GM13977 (cell line): ENCODE data around the gene FLT1.

ENCODE experiments used
- DNase-seq: peaks from one replicate; pipeline ENCODE4 v3.0.0; 2012; ENCODE audit warnings: low spot score
- in situ Hi-C: fragments of 300-500 bp; cut with MboI; formaldehyde crosslinking; loops from one replicate; pipeline ENCODE4 v1.12.0; 2022; ENCODE audit warnings: low sequenced_read_pairs, low pct_unique_long_range_greater_than_20kb, mixed read lengths, inconsistent platforms; ENCODE audit not compliant: unreplicated experiment
- TF ChIP-seq, protein P1 (sequence below): IDR thresholded peaks from 2 replicates; pipeline ENCODE4 v1.5.1; 2012; ENCODE audit warnings: mild to moderate bottlenecking, control low read depth; ENCODE audit not compliant: insufficient read depth; ENCODE audit errors: extremely low read depth, missing control alignments

The FLT1 gene

DNA sequence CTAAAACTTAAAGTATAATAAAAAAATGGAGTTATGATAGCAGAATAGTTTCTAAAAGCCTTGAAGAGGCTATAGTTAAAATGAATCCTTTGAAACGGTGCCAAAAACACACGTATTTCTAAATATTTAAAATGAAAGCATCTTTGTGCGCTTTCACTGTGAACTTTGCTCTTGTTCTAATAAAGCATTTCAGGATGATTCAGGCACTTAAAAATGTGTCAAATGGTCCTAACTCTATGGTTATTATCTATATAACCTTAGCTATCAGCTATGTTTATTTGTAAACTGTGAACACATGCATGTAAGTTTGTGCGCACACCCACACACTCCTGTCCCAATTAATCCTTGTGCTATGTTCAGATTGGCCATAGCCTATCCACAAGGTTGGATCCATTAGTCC lies 124.5 kb downstream of the FLT1 start:
- TF ChIP-seq, protein P1, sequence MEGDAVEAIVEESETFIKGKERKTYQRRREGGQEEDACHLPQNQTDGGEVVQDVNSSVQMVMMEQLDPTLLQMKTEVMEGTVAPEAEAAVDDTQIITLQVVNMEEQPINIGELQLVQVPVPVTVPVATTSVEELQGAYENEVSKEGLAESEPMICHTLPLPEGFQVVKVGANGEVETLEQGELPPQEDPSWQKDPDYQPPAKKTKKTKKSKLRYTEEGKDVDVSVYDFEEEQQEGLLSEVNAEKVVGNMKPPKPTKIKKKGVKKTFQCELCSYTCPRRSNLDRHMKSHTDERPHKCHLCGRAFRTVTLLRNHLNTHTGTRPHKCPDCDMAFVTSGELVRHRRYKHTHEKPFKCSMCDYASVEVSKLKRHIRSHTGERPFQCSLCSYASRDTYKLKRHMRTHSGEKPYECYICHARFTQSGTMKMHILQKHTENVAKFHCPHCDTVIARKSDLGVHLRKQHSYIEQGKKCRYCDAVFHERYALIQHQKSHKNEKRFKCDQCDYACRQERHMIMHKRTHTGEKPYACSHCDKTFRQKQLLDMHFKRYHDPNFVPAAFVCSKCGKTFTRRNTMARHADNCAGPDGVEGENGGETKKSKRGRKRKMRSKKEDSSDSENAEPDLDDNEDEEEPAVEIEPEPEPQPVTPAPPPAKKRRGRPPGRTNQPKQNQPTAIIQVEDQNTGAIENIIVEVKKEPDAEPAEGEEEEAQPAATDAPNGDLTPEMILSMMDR, result no peak
- DNase-seq, result no peak
- in situ Hi-C loops, result no loop called here

DNA sequence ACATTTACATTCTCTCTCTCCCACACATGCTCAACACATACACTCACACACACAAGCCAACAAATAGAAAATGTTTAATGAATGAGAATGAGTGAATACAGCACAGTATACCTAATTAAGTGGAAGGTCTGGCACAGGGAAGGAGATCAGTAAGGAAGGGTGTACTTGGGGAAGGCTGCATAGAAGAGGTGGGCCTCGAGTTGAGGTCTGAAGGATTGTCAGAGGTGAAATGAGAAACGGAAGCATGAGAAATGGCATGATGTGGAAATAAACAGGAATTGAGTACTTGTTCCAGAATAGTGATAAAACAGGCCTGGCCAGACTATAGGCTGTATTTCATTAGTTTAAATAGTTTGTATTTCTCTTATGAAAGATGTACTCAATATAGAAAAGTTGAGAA lies 136.2 kb downstream of the FLT1 start:
- no peak for DNase-seq
- TF ChIP-seq, protein P1, result no peak
- in situ Hi-C loops, result no loop called here

- TF ChIP-seq, protein P1, result no peak
- in situ Hi-C loops, result no loop called here
- no peak for DNase-seq
Observed at GRCh38 chr13:28357911-28358433, 137.0 kb downstream of the FLT1 start.

DNA sequence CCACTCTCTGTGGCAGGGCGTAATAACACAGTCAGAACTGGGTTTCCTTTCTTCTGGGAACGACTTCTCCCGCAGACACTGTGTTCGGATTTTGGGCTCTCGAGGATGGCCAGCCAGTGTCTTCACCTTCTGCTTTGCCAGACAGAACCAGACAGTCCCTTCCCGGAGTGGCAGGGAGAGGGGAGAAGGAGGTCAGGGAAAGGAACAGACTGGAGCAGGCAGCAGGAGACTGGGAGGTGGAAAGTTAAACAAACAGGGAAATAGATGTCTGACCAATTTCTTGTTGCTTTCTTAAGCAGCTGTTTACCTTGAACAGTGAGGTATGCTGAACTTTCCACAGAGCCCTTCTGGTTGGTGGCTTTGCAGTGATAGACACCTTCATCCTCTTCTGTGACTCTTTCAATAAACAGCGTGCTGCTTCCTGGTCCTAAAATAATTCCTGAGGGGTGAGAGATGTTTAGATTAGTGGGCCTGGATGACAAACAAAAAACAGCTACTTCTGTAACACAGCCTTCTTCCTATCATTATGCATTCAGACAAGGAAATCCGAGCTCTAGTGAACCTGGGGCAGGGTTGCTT lies 137.6 kb downstream of the FLT1 start:
- DNase-seq, result no peak
- in situ Hi-C loops, result no loop called here
- TF ChIP-seq, protein P1, result no peak

- no peak for DNase-seq
- TF ChIP-seq, protein P1, result no peak
- in situ Hi-C loops, result no loop called here
Observed at GRCh38 chr13:28356561-28357021, 138.3 kb downstream of the FLT1 start.

GRCh38 chr13:28355822-28356371 lies 139.0 kb downstream of the FLT1 start:
- TF ChIP-seq, protein P1, result no peak
- no peak for DNase-seq
- in situ Hi-C loops, result no loop called here
